Brain microvascular endothelial cell (primary cell): ENCODE measurements around the gene PKP4.

Experiments used
- DNase-seq: peaks from one replicate; pipeline ENCODE4 v3.0.0-alpha.2; 2020
- H3K27ac ChIP-seq: fragments of 250-450 bp; sonication (Bioruptor Pico); 2 replicates; pipeline ENCODE4 v1.5.1; 2020; ENCODE audit warnings: mild to moderate bottlenecking, moderate library complexity
- H3K27me3 ChIP-seq: fragments of 250-450 bp; sonication (Bioruptor Pico); replicated peaks from 2 replicates; pipeline ENCODE4 v1.5.1; 2020; ENCODE audit warnings: mild to moderate bottlenecking
- H3K36me3 ChIP-seq: fragments of 250-450 bp; sonication (Bioruptor Pico); replicated peaks from 2 replicates; pipeline ENCODE4 v1.5.1; 2020; ENCODE audit warnings: mild to moderate bottlenecking
- H3K4me3 ChIP-seq: 2 replicates; pipeline ENCODE4 v1.5.1; 2011; ENCODE audit warnings: low read depth, mild to moderate bottlenecking, control low read depth, low read length, moderate library complexity
- CTCF ChIP-seq: IDR thresholded peaks from 2 replicates; pipeline ENCODE4 v1.5.1; 2011; ENCODE audit warnings: low read depth, mild to moderate bottlenecking, moderate library complexity, low read length, control low read depth, inconsistent platforms; ENCODE audit errors: missing control alignments
- in situ Hi-C: cut with HindIII; loops from 2 replicates; pipeline ENCODE4 v1.10.0; 2017; ENCODE audit warnings: low sequenced_read_pairs, low pct_ligation_motif_present

The PKP4 gene

GRCh38 chr2:158717366-158718195 is 260.8 kb downstream of the PKP4 start:
- in situ Hi-C loops, result no loop called here
- Histone ChIP-seq H3K36me3 (no peaks in the 10 kb centered on the region), H3K27me3 (no peaks in the 10 kb centered on the region), H3K27ac (no peak overlapping the region), H3K4me3 (no peak overlapping the region)
- no peak for TF ChIP-seq CTCF
- no peak for DNase-seq

DNA sequence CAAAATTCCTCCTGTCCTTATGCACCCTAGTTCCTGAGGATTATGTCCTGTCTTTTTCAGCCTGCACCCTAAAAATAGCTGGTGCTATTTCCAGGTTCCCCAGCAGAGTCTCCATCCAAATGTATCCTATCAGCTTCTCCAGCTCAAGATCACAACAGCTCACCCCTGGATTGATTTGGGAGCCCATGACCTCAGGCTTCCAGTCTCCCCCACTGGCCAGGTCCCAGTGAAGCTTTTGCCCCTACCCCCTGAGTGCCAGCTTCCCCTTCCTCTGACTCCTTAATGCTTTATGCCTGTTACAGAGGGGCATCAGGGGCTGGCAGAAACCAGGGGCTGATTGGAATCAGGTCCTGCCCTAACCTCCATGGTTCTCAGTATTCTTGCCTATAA is 261.4 kb downstream of the PKP4 start:
- no peak for DNase-seq
- Histone ChIP-seq H3K36me3 (no peaks in the 10 kb centered on the region), H3K4me3 (no peak overlapping the region), H3K27ac (no peak overlapping the region), H3K27me3 (no peaks in the 10 kb centered on the region)
- no peak for TF ChIP-seq CTCF
- in situ Hi-C loops, result no loop called here

- no peak overlapping the region for H3K27ac ChIP-seq
- no peaks in the 10 kb centered on the region for H3K27me3 ChIP-seq
- no peak for TF ChIP-seq CTCF
- no peaks in the 10 kb centered on the region for H3K36me3 ChIP-seq
- in situ Hi-C loops, result no loop called here
- no peak for DNase-seq
- no peak overlapping the region for H3K4me3 ChIP-seq
These were observed 262.1 kb downstream of the PKP4 start for GRCh38 chr2:158718851-158719250.

- Histone ChIP-seq H3K27ac (no peak overlapping the region), H3K27me3 (no peaks in the 10 kb centered on the region), H3K4me3 (no peak overlapping the region), H3K36me3 (no peaks in the 10 kb centered on the region)
- no peak for TF ChIP-seq CTCF
- in situ Hi-C loops, result no loop called here
- DNase-seq, result no peak
These were observed 262.7 kb downstream of the PKP4 start for GRCh38 chr2:158719403-158719802.

DNA sequence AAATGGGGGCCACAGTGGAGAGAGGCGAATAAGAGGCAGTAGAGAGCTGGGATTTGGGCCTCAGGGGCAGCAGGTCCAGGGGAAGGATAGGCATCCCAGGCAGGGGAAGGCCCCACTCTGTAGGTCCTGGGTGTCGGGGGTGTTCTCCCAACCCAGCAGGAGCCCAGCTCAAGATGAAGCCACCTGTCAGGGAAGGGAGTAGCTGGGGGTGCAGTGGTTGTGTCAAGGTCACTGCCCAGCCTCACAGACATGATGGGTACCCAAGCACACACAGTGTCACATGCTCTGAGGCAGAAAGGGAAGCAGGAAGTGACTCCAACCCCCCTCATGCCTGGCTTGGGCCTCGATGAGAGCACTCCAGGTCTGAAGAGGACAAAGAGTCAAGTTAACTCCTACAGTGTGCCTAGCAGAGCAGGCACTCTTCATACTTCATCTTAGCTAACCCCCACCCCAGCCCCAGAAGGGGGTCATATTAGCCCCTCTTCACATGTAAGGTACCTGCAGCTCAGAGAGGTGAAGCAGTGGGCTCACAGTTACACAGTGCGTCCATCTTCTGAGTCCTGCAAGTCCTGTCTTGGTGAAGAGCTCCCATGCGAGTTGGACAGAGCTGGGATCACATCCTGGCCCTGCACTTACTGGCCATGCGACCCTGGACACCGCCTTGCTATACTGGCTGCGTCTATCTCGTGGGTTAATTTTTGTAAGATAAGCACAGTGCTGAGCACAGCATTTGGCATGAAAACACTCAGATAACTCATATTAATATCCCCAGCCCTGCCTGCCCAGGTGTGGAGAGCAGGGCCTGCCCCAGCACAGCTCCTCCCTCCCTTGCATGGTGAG is 265.7 kb downstream of the PKP4 start:
- in situ Hi-C loops, result no loop called here
- H3K27me3 ChIP-seq, result no peaks in the 10 kb centered on the region
- no peaks in the 10 kb centered on the region for H3K36me3 ChIP-seq
- H3K27ac ChIP-seq, result no peak overlapping the region
- no peak for TF ChIP-seq CTCF
- DNase-seq, result no peak
- no peak overlapping the region for H3K4me3 ChIP-seq
